ENCODE results near the gene CNTFR. TPM values are rescaled to one million over a fixed set of nuclear protein-coding genes. Genes with fewer than 3 reads are reported as not detected.

Gene CNTFR
- total and polyA plus RNA-seq, 10 of the 15 experiments (the other 5 are each of a cell fraction or from before 2014, with no cell fraction given): not detected

- in situ Hi-C loops (cut with MboI) (no loop called here), intact Hi-C loops (cut with micrococcal nuclease; ENCODE audit: unreplicated experiment) (no loop called here)
- peaks cover 12% of the 10 kb centered on the region for H4K20me1 ChIP-seq (ENCODE audit: control insufficient read depth, insufficient read depth)
- H3K4me1 ChIP-seq (ENCODE audit: control insufficient read depth, insufficient read depth, low read length): no peaks in the 10 kb centered on the region
- no peak for DNase-seq (ENCODE audit: low read depth, low spot score)
- H3K36me3 ChIP-seq (ENCODE audit: control insufficient read depth in 2 of 2, insufficient read depth in 2 of 2, low read length in 1 of 2): no peaks in the 10 kb centered on the region
- no peak for TF ChIP-seq SMAD5 (IDR thresholded peaks at IDR 0.05; ENCODE audit: low read depth)
- TF ChIP-seq ZNF24 (IDR thresholded peaks at IDR 0.05): no peak
- no peak for TF ChIP-seq ZNF274 (IDR thresholded peaks at IDR 0.05; ENCODE audit: insufficient read depth, insufficient read length)
- TF ChIP-seq POLR2AphosphoS5 (IDR thresholded peaks at IDR 0.05; ENCODE audit: low read length): no peak
- POLR2A ChIA-PET: no interaction called here
- ATAC-seq: no peak
- CTCF ChIA-PET: interaction anchor here (1.4 kb wide), 1 partner anchor 38 kb away, joined by 4 read pairs; no protein-coding TSS in a partner anchor
- H3K9me3 ChIP-seq (replicated peaks; ENCODE audit: control insufficient read depth, insufficient read depth, low read length): no peaks in the 10 kb centered on the region
- SMC1A ChIA-PET (ENCODE audit: uncharacterized antibody, unreplicated experiment): no interaction called here
- H3K4me2 ChIP-seq (ENCODE audit: control insufficient read depth, insufficient read depth): no peak overlapping the region
- H3K9ac ChIP-seq (ENCODE audit: control insufficient read depth, insufficient read depth, low read length): no peak overlapping the region
- no peak overlapping the region for H3K27ac ChIP-seq (ENCODE audit: control insufficient read depth, insufficient read depth)
- no peak for FAIRE-seq
- WGBS (ENCODE audit: insufficient coverage, insufficient replicate concordance, low lambda C conversion rate, missing lambda C conversion rate): 14% methylated on average over 11 of the region's 11 CpGs
- H2AFZ ChIP-seq (ENCODE audit: control insufficient read depth, low read depth, low read length): no peak overlapping the region
- no peak overlapping the region for H3K4me3 ChIP-seq
- no peaks in the 10 kb centered on the region for H3K79me2 ChIP-seq (ENCODE audit: control insufficient read depth, insufficient read depth, low read length)
- H3K27me3 ChIP-seq (replicated peaks in 1 of 2; ENCODE audit: control insufficient read depth in 2 of 2, insufficient read depth in 2 of 2, low read length in 1 of 2): peaks cover 24 to 38% of the 10 kb centered on the region in 2 experiments
- no TSS peak for BruUV-seq (replicated peaks)
- RAD21 ChIA-PET (ENCODE audit: unreplicated experiment): no interaction called here
These were observed 3.4 kb downstream of the CNTFR start for GRCh38 chr9:34585946-34586669.

- SMC1A ChIA-PET (ENCODE audit: uncharacterized antibody, unreplicated experiment): interaction anchor here (0.8 kb wide), 1 partner anchor 146 kb away, joined by 3 read pairs; no protein-coding TSS in a partner anchor
- intact Hi-C loops (cut with micrococcal nuclease; ENCODE audit: unreplicated experiment): no loop called here
- no peaks in the 10 kb centered on the region for H3K79me2 ChIP-seq (ENCODE audit: control insufficient read depth, insufficient read depth, low read length)
- H3K9ac ChIP-seq (ENCODE audit: control insufficient read depth, insufficient read depth, low read length): no peak overlapping the region
- H3K27me3 ChIP-seq (replicated peaks in 1 of 2; ENCODE audit: control insufficient read depth in 2 of 2, insufficient read depth in 2 of 2, low read length in 1 of 2): peaks cover 17 to 45% of the 10 kb centered on the region in 2 experiments
- no peaks in the 10 kb centered on the region for H3K36me3 ChIP-seq (ENCODE audit: control insufficient read depth in 2 of 2, insufficient read depth in 2 of 2, low read length in 1 of 2)
- WGBS (ENCODE audit: insufficient coverage, insufficient replicate concordance, low lambda C conversion rate, missing lambda C conversion rate): 36% methylated on average over 5 of the region's 5 CpGs
- H3K9me3 ChIP-seq (replicated peaks; ENCODE audit: control insufficient read depth, insufficient read depth, low read length): no peaks in the 10 kb centered on the region
- H3K4me2 ChIP-seq (ENCODE audit: control insufficient read depth, insufficient read depth): no peak overlapping the region
- FAIRE-seq (no peak), DNase-seq (ENCODE audit: low read depth, low spot score) (no peak), ATAC-seq (no peak; the same call in 1 of the 3 replicates)
- POLR2A ChIA-PET: no interaction called here
- RAD21 ChIA-PET (ENCODE audit: unreplicated experiment): no interaction called here
- no peak overlapping the region for H3K4me3 ChIP-seq
- in situ Hi-C loops (cut with MboI): no loop called here
- H2AFZ ChIP-seq (ENCODE audit: control insufficient read depth, low read depth, low read length): no peak overlapping the region
- CTCF ChIA-PET: interaction anchor here (0.9 kb wide), 1 partner anchor 19 kb away, joined by 3 read pairs; no protein-coding TSS in a partner anchor
- no peak overlapping the region for H3K27ac ChIP-seq (ENCODE audit: control insufficient read depth, insufficient read depth)
- BruUV-seq (replicated peaks): no TSS peak
- peaks cover 12% of the 10 kb centered on the region for H4K20me1 ChIP-seq (ENCODE audit: control insufficient read depth, insufficient read depth)
- H3K4me1 ChIP-seq (ENCODE audit: control insufficient read depth, insufficient read depth, low read length): no peaks in the 10 kb centered on the region
- TF ChIP-seq ZNF274 (IDR thresholded peaks at IDR 0.05; ENCODE audit: insufficient read depth, insufficient read length) (no peak), CREB1 (IDR thresholded peaks at IDR 0.05; ENCODE audit: low read depth) (no peak), DPF2 (IDR thresholded peaks at IDR 0.05) (no peak), CHD4 (IDR thresholded peaks at IDR 0.05) (no peak), NR2C1 (IDR thresholded peaks at IDR 0.05) (no peak), YY1 (IDR thresholded peaks at IDR 0.05; ENCODE audit: low read depth, low read length) (no peak), BHLHE40 (IDR thresholded peaks at IDR 0.05; ENCODE audit: borderline replicate concordance in 1 of 2, low read depth in 2 of 2, low read length in 1 of 2) (no peak), TCF3 (IDR thresholded peaks at IDR 0.05; ENCODE audit: borderline replicate concordance, insufficient read depth, low read depth, low read length) (no peak), ATF3 (IDR thresholded peaks at IDR 0.05; ENCODE audit: borderline replicate concordance, extremely low read depth, low read depth, low read length) (no peak), BCL11A (IDR thresholded peaks at IDR 0.05; ENCODE audit: low read depth, low read length) (no peak), CTCF (IDR thresholded peaks at IDR 0.05 in 2 of 3, conservative IDR thresholded peaks at IDR 0.05 in 1 of 3; ENCODE audit: control insufficient read depth in 2 of 3, extremely low read depth in 1 of 3, insufficient read depth in 1 of 3, low read depth in 3 of 3, low read length in 3 of 3) (no peak), EED (IDR thresholded peaks at IDR 0.05; ENCODE audit: low read depth) (no peak)
These were observed 4.6 kb downstream of the CNTFR start for GRCh38 chr9:34584970-34585369.
